NCI-H82 treated with DMSO at 0.1 percent for 48 hours (cell line): Measurements from ENCODE around the gene PRPF40A.

Experiments used
- DNase-seq: peaks from one replicate; lab custom pipeline; 2025; ENCODE audit not compliant: unreplicated experiment; lab: John Stamatoyannopoulos, UW

The PRPF40A gene

DNA sequence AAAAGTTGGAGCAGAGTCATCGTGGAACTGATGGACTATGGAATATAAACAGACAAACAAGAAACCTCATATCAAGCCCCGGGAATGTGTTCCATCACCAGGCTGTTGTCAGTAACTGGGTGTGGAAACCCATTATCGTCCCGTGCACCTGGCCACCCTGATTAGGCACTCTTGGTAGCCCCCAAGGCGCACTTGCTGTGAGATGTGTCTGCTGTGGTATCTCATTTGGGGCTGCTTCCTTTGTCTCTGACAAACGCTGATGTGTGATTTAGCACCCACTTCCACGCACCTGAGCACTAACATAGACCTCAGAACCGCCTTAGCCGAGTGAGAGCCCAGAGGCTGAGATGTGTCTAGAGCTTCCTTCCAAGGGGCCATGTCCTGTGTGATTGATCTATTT is 96.3 kb downstream of the PRPF40A start:
- DNase-seq = no peak

DNA sequence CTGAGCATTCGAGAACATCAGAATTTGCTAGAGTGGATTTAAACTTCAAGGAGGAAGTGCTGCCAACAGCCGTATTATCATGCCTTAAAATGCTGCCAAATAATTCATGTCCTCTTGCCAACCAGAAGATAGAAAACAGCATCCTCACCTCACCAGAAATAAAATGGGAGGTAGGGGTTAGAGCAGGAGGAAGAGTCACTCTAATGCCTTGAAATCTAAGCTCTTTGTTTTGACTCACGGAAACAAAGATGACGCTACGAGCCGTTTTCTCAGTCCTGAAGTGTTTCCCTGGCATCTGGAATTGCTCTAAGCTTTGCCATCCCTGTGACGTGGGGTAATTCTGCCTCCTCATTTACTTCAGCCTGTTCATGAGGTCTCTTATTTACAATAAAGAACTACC is 97.1 kb downstream of the PRPF40A start:
- no peak for DNase-seq

DNA sequence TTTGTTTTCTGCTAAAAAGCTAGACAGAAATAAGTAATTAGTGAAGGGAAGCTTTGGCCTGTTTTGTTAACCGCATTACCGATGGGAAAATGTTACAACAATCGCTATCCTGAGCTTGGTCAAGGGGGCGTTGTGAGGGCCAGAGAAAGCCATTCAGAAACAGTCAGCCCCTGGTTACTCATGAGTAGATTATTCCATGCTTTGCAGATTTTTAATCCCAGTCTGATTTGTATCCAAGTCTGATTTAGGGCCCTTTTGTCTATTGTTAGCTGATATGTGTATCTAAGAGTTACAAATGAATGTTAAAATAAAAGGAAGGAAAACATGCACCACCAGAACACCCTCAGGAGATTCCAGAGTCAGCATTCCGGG is 99.1 kb downstream of the PRPF40A start:
- DNase-seq = no peak

- DNase-seq = no peak
Observed at GRCh38 chr2:152617456-152618192, 99.6 kb downstream of the PRPF40A start.

DNA sequence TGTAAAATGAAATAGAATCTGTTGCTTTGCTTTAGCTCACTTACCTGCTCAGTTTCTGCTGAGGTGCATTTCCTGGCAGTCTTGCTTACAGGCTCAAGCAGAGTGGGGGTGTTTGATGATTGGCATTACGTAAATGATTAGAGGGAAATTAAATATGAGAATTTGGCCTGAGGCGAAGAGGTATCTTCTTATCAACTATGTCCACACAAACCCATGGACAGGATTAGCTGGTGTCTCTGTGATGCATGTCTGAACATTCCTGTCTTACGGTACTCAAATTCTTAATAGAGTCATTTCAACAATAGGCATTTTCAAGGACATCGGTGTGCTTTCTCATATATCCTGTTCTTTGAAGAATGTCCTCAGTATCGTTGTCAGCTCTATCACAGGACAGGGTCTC is 102.1 kb downstream of the PRPF40A start:
- DNase-seq = no peak

DNA sequence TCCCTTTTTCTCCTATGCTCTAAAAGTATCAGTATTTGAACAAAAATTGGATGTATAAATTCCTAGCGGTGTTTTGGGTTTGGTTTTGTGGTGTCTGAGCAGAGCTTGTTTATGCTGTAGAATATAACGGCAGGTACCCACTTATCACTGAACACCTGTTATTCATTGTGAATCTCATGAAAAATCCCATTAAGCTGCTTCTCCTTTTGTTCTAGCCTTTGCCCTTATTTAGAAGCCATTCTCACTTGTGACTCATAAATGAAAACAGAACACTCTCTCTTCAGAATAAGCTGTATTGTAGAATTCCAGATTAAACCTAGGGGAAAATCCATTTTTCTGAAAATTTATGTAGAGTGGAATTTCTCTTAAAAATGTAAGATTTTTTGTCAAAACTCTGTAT is 104.0 kb downstream of the PRPF40A start:
- no peak for DNase-seq

DNA sequence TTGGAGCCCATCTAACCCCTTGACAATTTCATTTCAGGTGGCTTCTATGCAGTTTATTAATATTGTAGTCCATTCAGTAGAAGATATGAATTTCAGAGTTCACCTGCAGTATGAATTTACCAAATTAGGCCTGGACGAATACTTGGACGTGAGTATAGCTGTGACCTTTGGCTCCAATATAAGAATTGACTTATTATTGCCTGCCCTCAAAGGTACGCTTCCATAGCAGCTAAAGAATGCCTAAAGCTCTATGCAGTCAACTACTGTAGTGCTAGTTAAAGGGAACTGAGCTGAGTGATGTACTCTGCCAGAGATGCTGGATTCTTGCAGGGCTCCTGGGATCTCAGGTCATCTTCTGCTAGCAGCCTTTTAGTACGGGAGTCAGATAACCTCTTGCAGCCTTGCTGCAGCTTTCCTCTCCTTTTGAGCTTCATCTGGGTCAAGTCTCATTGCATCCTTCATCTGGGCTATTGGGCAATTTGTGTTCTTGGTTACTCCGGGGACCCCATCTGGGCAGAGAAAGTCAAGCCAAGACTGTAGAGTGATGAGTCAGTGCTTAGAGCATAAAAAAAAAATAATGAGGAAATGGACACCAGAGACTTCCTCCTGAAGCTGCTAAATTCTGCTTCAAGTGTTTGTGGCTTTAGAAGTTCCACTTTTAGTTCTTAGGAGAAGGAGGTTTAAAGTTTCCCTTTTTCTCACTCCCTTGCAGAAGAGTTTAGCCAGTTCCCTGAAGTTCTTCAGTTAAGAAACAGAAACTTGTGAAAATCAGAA is 105.6 kb downstream of the PRPF40A start:
- no peak for DNase-seq

DNA sequence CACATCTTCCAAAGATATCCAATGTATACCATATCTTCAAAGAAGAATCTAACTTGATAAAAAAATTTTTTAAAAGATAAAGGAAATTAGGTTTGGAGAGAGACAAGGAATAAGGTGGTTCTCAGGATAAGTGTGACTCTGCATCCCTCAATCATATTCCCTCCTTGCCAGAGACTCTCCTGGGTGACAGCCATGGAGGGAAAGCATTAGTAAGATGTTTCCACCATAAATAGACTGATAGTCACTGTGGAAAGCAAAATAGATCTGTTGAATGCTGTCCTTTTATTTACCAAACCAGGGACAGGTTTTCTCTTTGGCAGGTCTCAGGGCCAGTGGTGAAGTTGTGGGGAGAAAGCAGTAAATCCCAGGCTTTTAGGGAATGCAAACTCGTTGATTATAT is 107.6 kb downstream of the PRPF40A start:
- DNase-seq = no peak

DNA sequence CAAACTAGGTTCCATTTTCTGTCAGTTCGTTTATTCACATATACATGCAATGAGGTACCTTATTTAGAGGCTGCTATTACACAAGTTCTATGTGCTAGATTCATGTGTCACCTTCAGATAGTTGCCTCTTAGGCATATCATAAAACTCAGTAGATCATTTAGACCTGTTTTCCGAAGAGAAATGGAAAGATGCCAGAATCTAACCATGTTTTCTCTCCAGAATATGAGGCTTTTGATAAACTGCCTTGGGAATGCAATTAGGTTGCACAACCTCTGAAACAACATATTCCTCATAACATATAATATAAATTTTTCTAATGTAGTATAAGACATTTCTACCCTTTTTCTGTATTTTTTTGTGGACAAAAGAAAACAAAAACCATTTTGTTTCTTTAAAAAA is 108.1 kb downstream of the PRPF40A start:
- DNase-seq = no peak

- no peak for DNase-seq
Observed at GRCh38 chr2:152607793-152608300, 109.4 kb downstream of the PRPF40A start.

DNA sequence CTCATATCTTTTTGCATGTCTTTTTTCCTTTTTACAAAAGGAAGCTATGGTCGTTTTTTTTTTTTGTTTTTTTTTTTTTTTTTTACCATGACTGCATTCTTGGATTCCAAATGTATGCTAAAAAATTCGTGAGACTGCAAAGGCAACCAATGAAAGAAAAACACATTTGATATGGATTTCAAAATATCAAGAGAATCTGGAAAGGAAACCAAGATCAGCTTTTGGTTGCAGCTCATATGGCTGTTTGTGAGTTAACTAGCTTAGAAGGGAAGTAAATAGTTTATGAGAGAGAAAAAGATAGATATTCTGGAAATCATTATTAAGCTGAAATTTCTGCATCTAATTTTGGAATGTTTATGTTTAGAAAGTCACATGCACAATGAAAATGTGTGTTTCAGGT is 110.3 kb downstream of the PRPF40A start:
- DNase-seq = no peak

GRCh38 chr2:152606081-152606480 is 111.2 kb downstream of the PRPF40A start:
- no peak for DNase-seq

DNA sequence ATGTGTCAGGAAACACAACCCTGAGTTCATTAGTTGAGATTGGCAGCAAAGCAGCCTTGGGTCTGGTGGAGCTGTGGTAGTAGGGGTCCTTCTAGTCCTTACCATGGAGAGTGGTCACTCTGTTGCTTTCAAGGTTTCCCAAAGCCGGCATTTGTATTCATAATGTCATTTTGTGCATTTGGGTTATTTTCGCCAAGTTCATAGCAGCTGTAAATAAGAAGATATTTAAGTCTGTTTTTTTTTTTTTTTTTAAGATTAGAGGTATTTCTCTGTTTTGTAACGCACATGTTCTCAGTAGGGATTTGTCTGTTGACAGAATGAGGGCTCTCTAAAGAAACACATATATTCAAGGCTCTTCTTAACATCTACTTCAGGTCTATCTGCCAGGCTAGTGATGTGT is 114.1 kb downstream of the PRPF40A start:
- DNase-seq = no peak

DNA sequence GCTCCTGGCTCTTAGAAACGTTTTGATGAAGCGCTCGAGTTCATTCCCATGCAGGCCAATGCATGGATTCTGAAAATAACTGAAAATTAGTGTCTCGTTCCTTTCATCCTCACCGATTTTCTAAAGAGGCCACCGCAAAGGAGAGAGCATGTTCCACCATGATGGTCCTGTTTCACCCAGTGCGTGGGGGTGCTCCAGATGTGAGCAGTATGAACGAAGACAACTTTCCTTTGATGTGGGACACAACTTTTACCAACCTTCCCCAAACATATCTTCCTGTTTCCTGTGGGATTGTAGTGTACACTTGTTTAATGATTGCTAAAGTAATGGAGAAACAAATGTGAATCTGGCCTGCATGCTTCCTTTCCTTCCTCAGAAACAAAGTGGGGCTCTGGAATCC is 114.5 kb downstream of the PRPF40A start:
- DNase-seq = no peak
